Cardiac muscle cell (in vitro differentiated cells and primary cell): ENCODE data around the gene RHOJ. TPM values are rescaled to one million over a fixed set of nuclear protein-coding genes. Genes with fewer than 3 reads are reported as not detected.

Source experiments
- DNase-seq, 2 donors: peaks; one replicate each; pipeline versions ENCODE4 v3.0.0 to v3.0.0-alpha.2; 2010 to 2017; ENCODE audit warnings: low read depth in 1 of 2, low spot score in 1 of 2
- H3K27ac ChIP-seq: fragments of 200-600 bp; sonication (generic); 2 replicates; pipeline ENCODE4 v1.5.1; 2016
- H3K27me3 ChIP-seq: fragments of 200-600 bp; sonication (generic); 2 replicates; pipeline ENCODE4 v1.6.0; 2016; ENCODE audit warnings: control low read depth
- H3K36me3 ChIP-seq: fragments of 200-600 bp; sonication (generic); 2 replicates; pipeline ENCODE4 v1.5.1; 2016; ENCODE audit warnings: control low read depth
- H3K4me1 ChIP-seq: fragments of 200-600 bp; sonication (generic); 2 replicates; pipeline ENCODE4 v1.8.1; 2017; ENCODE audit warnings: low read depth, mild to moderate bottlenecking, mixed run types
- H3K4me3 ChIP-seq: fragments of 200-600 bp; sonication (generic); 2 replicates; pipeline ENCODE4 v1.5.1; 2016; ENCODE audit warnings: mild to moderate bottlenecking
- H3K9me3 ChIP-seq: fragments of 200-600 bp; sonication (generic); 2 replicates; pipeline ENCODE4 v1.5.1; 2017; ENCODE audit warnings: low read depth, mild to moderate bottlenecking, control low read depth
- CTCF ChIP-seq: IDR thresholded peaks from 2 replicates; pipeline ENCODE4 v1.5.1; 2012; ENCODE audit warnings: low read depth, mild to moderate bottlenecking, low read length
- polyA plus RNA-seq: library from polyadenylated mRNA; unstranded; fragments of >200 nt; fragmentation: Nextera tagmentation; extraction: Ambion mirVana; gene quantifications from 2 replicates; pipeline ENCODE4 v1.2.1, GENCODE V29; 2016
- total RNA-seq: library from RNA; depleted of rRNA; stranded (reverse); fragments of >200 nt; gene quantifications from 2 replicates; pipeline ENCODE4 v1.2.3, GENCODE V29; 2016

Gene RHOJ
- total and polyA plus RNA-seq, 2 experiments from 2014 or later: 0.18 TPM; not detected in 1

- peak in 1 of 2 donors; percentile 60 for DNase-seq
Observed at GRCh38 chr14:63282997-63283883, 79.0 kb downstream of the RHOJ start.

GRCh38 chr14:63283884-63284248 is 79.6 kb downstream of the RHOJ start:
- H3K36me3 ChIP-seq: no peaks in the 10 kb centered on the region
- no peak for TF ChIP-seq CTCF
- H3K27me3 ChIP-seq: no peaks in the 10 kb centered on the region
- no peak overlapping the region for H3K4me3 ChIP-seq
- H3K9me3 ChIP-seq: no peaks in the 10 kb centered on the region
- H3K4me1 ChIP-seq: peaks cover 14% of the 10 kb centered on the region
- H3K27ac ChIP-seq: peak overlapping the region; percentile 69
- DNase-seq: no peak

More at GRCh38 chr14:63282997-63283883, 79.0 kb downstream of the RHOJ start:
- Histone ChIP-seq H3K4me3 (no peak overlapping the region), H3K36me3 (no peaks in the 10 kb centered on the region), H3K27me3 (no peaks in the 10 kb centered on the region), H3K9me3 (no peaks in the 10 kb centered on the region), H3K4me1 (peaks cover 14% of the 10 kb centered on the region), H3K27ac (peak overlapping the region; percentile 69)
- TF ChIP-seq CTCF: no peak

- no peak for DNase-seq
- H3K4me1 ChIP-seq: peaks cover 19% of the 10 kb centered on the region
- H3K9me3 ChIP-seq: no peaks in the 10 kb centered on the region
- no peaks in the 10 kb centered on the region for H3K27me3 ChIP-seq
- H3K4me3 ChIP-seq: no peak overlapping the region
- no peak for TF ChIP-seq CTCF
- H3K36me3 ChIP-seq: no peaks in the 10 kb centered on the region
- no peak overlapping the region for H3K27ac ChIP-seq
Observed at GRCh38 chr14:63286071-63286470, 81.8 kb downstream of the RHOJ start.

- DNase-seq: no peak
- no peaks in the 10 kb centered on the region for H3K36me3 ChIP-seq
- no peak overlapping the region for H3K27ac ChIP-seq
- H3K4me3 ChIP-seq: no peak overlapping the region
- H3K9me3 ChIP-seq: no peaks in the 10 kb centered on the region
- peaks cover 18% of the 10 kb centered on the region for H3K4me1 ChIP-seq
- TF ChIP-seq CTCF: no peak
- no peaks in the 10 kb centered on the region for H3K27me3 ChIP-seq
Observed at GRCh38 chr14:63287666-63288483, 83.6 kb downstream of the RHOJ start.

- DNase-seq: no peak
- no peak for TF ChIP-seq CTCF
- H3K36me3 ChIP-seq: no peaks in the 10 kb centered on the region
- H3K27me3 ChIP-seq: no peaks in the 10 kb centered on the region
- H3K27ac ChIP-seq: no peak overlapping the region
- H3K4me3 ChIP-seq: no peak overlapping the region
- peaks cover 9% of the 10 kb centered on the region for H3K4me1 ChIP-seq
- no peaks in the 10 kb centered on the region for H3K9me3 ChIP-seq
Observed at GRCh38 chr14:63288853-63289252, 84.6 kb downstream of the RHOJ start.
